GM12878 (cell line): ENCODE data around the gene ISM1.

Experiments used
- HDAC2 ChIP-seq: fragments of 200-600 bp; sonication (generic); IDR thresholded peaks from 2 replicates; pipeline ENCODE4 v1.6.1; 2017
- IKZF1 ChIP-seq: fragments of 450-650 bp; conservative IDR thresholded peaks from 2 replicates; pipeline ENCODE4 v1.6.1; 2017; ENCODE audit warnings: antibody characterized with exemption, mild to moderate bottlenecking
- NRF1 ChIP-seq: conservative IDR thresholded peaks from 2 replicates; pipeline ENCODE4 v1.6.1; 2011; ENCODE audit warnings: mild to moderate bottlenecking, low read depth, low read length, improper control_type of control experiment
- STAT3 ChIP-seq: IDR thresholded peaks from 2 replicates; pipeline ENCODE4 v1.6.1; 2011; ENCODE audit warnings: low read depth, low read length, improper control_type of control experiment
- YY1 ChIP-seq: IDR thresholded peaks from 2 replicates; pipeline ENCODE4 v1.6.1; 2011; ENCODE audit warnings: low read depth, mild to moderate bottlenecking, low read length
- TF ChIP-seq, protein P1 (sequence below), 3 experiments: IDR thresholded peaks in 2 of 3; conservative IDR thresholded peaks in 1 of 3; 2 replicates each; pipeline ENCODE4 v1.5.1; 2011; ENCODE audit warnings: low read depth in 3 of 3, low read length in 3 of 3, mild to moderate bottlenecking in 3 of 3, control low read depth in 2 of 3, moderate library complexity in 2 of 3, inconsistent platforms in 1 of 3, mixed read lengths in 1 of 3; ENCODE audit not compliant: control insufficient read depth in 2 of 3, insufficient read depth in 1 of 3; ENCODE audit errors: extremely low read depth in 1 of 3
- TF ChIP-seq, protein P2 (sequence below): fragments of 450-650 bp; conservative IDR thresholded peaks from 2 replicates; pipeline ENCODE4 v1.6.1; 2017; ENCODE audit warnings: mild to moderate bottlenecking, moderate library complexity

DNA sequence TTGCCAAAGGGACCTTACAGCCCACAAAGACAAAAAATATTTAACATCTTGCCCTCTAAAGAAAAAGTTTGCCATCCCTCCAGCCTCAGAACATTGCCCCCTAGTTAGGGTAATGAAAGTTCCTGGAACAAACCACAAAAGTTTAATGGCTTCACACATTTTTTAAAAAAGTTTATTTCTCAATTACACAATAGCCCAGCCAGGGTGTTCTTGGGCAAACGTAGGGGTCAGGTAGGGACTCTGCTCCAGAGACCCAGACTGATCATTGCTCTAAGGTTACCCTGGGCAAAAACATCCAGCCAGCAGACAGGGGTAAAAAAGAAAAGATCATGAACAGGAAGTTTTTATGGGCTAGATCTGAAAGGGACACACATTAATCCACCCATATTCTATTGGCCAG, 4.5 kb upstream of the ISM1 start:
- no peak for TF ChIP-seq YY1
- TF ChIP-seq, protein P1, sequence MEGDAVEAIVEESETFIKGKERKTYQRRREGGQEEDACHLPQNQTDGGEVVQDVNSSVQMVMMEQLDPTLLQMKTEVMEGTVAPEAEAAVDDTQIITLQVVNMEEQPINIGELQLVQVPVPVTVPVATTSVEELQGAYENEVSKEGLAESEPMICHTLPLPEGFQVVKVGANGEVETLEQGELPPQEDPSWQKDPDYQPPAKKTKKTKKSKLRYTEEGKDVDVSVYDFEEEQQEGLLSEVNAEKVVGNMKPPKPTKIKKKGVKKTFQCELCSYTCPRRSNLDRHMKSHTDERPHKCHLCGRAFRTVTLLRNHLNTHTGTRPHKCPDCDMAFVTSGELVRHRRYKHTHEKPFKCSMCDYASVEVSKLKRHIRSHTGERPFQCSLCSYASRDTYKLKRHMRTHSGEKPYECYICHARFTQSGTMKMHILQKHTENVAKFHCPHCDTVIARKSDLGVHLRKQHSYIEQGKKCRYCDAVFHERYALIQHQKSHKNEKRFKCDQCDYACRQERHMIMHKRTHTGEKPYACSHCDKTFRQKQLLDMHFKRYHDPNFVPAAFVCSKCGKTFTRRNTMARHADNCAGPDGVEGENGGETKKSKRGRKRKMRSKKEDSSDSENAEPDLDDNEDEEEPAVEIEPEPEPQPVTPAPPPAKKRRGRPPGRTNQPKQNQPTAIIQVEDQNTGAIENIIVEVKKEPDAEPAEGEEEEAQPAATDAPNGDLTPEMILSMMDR (IDR thresholded peaks at IDR 0.05 in 2 of 3, conservative IDR thresholded peaks at IDR 0.05 in 1 of 3; ENCODE audit: control insufficient read depth in 2 of 3, extremely low read depth in 1 of 3, insufficient read depth in 1 of 3, low read depth in 3 of 3, low read length in 3 of 3) = no peak
- no peak for TF ChIP-seq HDAC2
- TF ChIP-seq, protein P2, sequence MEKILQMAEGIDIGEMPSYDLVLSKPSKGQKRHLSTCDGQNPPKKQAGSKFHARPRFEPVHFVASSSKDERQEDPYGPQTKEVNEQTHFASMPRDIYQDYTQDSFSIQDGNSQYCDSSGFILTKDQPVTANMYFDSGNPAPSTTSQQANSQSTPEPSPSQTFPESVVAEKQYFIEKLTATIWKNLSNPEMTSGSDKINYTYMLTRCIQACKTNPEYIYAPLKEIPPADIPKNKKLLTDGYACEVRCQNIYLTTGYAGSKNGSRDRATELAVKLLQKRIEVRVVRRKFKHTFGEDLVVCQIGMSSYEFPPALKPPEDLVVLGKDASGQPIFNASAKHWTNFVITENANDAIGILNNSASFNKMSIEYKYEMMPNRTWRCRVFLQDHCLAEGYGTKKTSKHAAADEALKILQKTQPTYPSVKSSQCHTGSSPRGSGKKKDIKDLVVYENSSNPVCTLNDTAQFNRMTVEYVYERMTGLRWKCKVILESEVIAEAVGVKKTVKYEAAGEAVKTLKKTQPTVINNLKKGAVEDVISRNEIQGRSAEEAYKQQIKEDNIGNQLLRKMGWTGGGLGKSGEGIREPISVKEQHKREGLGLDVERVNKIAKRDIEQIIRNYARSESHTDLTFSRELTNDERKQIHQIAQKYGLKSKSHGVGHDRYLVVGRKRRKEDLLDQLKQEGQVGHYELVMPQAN = no peak
- TF ChIP-seq STAT3 = no peak
- TF ChIP-seq IKZF1 = no peak
- no peak for TF ChIP-seq NRF1
